IgD-negative memory B cell (primary cell): ENCODE results near the gene HOXD9. TPM values are rescaled to one million over a fixed set of nuclear protein-coding genes. Genes with fewer than 3 reads are reported as not detected.

Source experiments
- H3K27ac Mint-ChIP-seq, 3 donors: one replicate each; pipeline ENCODE4 v1.8.0; 2020 to 2022; ENCODE audit warnings: mild to moderate bottlenecking in 3 of 3, mixed read lengths in 3 of 3, moderate library complexity in 1 of 3
- H3K27me3 Mint-ChIP-seq: one replicate; pipeline ENCODE4 v1.8.0; 2021; ENCODE audit warnings: mixed read lengths
- H3K36me3 Mint-ChIP-seq: one replicate; pipeline ENCODE4 v1.8.0; 2020; ENCODE audit warnings: mild to moderate bottlenecking, mixed read lengths
- H3K4me1 Mint-ChIP-seq, 3 donors: one replicate each; pipeline ENCODE4 v1.8.0; 2020 to 2022; ENCODE audit warnings: mixed read lengths in 3 of 3, mild to moderate bottlenecking in 1 of 3
- H3K4me3 Mint-ChIP-seq, 4 donors: one replicate each; pipeline ENCODE4 v1.8.0; 2020 to 2022; ENCODE audit warnings: mild to moderate bottlenecking in 4 of 4, mixed read lengths in 4 of 4, moderate library complexity in 3 of 4
- H3K9me3 Mint-ChIP-seq, 3 donors: one replicate each; pipeline ENCODE4 v1.8.0; 2020 to 2021; ENCODE audit warnings: mixed read lengths in 3 of 3, mild to moderate bottlenecking in 1 of 3
- polyA plus RNA-seq: library from polyadenylated mRNA; unstranded; fragments of 300-500 nt; fragmentation: Illumina TruSeq; gene quantifications from one replicate; pipeline ENCODE4 v1.2.3, GENCODE V29; 2021

Gene HOXD9
- polyA plus RNA-seq, 1 donor from 2014 or later: not detected

DNA sequence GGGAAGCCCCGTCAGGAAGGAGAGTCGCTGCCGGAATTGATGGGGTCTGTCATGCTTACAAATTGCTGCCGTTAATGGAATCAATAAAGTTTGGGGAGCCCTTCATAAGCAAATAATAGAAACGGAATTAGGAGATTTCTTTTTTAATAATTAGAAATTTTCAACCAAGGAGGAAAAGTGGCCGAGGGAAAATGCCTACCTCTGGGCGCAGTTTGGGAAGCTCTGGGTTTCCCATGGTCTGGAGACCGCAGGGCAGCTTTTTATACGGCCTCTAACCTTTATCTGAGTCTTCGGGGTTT, 40.0 kb upstream of the HOXD9 start:
- H3K4me3 Mint-ChIP-seq: peak overlapping the region in 2 of 4 donors; percentile 43 to 57
- peaks cover 56% of the 10 kb centered on the region for H3K27me3 Mint-ChIP-seq
- peaks cover 2% of the 10 kb centered on the region for H3K36me3 Mint-ChIP-seq
- peak overlapping the region; percentile 86 to 96 (median 90) for H3K27ac Mint-ChIP-seq
- H3K4me1 Mint-ChIP-seq: peaks cover 0 to 6% (median 2%) of the 10 kb centered on the region in 3 donors
- H3K9me3 Mint-ChIP-seq: peaks cover 1 to 18% (median 6%) of the 10 kb centered on the region in 3 donors

DNA sequence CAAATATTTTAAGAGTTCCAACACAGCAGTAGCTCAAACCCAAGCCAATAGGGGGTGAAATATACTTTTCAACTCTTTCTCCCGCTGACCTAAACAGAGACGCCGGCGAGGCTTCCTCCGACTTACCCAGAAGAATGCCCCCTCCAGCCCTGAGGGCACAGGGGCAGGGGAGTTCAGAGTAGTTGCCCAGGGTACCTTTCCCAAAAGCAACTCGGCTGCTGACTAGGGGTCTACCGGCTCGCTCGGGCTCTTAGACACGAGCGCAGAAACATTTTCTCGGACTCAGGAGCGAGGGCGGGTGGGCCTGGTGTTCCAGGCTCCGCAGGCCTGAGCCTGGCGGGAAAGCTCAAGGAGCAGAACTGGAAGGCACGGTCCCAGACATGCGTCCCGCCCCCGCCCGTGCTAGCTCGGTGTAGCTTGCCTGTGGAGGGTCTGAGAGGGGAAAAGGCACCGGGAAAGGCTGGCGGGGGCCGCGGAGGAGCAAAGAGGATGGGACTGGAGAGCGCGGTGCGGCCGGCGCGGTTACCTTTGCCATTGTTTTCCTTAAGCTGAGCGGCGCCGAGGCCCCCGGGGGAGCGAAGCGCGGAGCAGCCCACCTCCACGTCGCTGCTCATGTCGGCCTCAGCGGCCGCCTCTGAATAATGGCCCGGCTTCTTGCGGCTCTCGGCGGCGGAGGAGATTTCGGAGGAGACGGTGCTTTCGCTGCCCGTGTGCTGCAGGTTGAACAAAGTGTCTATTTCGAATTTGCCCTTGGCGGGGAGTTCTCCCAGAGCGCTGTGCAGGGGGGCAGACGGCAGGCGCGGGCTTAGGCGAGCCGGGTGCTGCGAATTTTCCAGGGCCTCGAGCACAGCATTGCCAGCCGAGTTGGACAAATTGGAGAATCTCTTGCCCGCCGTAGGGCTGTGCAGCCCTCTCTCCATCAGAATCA, 39.4 kb upstream of the HOXD9 start:
- H3K4me3 Mint-ChIP-seq: peak overlapping the region in 2 of 4 donors; percentile 57 to 82
- H3K9me3 Mint-ChIP-seq: peaks cover 1 to 18% (median 6%) of the 10 kb centered on the region in 3 donors
- peaks cover 0 to 6% (median 2%) of the 10 kb centered on the region in 3 donors for H3K4me1 Mint-ChIP-seq
- peaks cover 2% of the 10 kb centered on the region for H3K36me3 Mint-ChIP-seq
- peaks cover 61% of the 10 kb centered on the region for H3K27me3 Mint-ChIP-seq
- H3K27ac Mint-ChIP-seq: peak overlapping the region; percentile 86 to 96 (median 90)

DNA sequence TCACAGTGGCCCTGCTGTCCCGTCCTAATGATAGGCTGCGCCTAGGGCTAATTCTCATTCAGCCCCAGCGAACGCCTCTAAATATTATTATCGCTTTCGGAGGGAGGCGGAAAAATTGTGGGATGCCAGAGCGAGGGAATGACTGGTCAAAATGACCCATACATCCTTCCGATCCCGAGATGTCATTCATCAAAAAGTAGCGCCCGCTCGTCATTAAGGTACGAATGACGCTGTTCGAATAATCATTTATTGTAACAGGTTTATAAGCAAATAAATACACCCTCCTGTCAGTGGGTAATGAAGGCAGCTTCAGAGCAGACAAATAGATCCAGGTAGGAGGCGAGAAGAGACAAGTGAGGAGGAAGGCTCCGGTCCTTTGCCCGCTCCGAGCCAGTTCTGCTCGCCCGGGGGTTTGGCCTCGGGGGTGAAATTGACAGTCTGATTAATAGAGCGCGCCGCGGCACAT, 38.7 kb upstream of the HOXD9 start, which contains the start of gene EVX2:
Gene EVX2 (minus strand): TSS at position 167 of the 466 bp plus-strand sequence. CDS start 186 bp downstream, outside the sequence.
- peak within 1 kb of the TSS; percentile 90 to 96 (median 91) for H3K27ac Mint-ChIP-seq
- H3K27me3 Mint-ChIP-seq: peaks cover 65% of the 10 kb centered on the region
- H3K9me3 Mint-ChIP-seq: peaks cover 0 to 14% (median 1%) of the 10 kb centered on the region in 3 donors
- peak within 1 kb of the TSS; percentile 34 to 82 (median 72) for H3K4me3 Mint-ChIP-seq
- peaks cover 2% of the 10 kb centered on the region for H3K36me3 Mint-ChIP-seq
- peaks cover 0 to 5% (median 0%) of the 10 kb centered on the region in 3 donors for H3K4me1 Mint-ChIP-seq

- H3K4me3 Mint-ChIP-seq: peak overlapping the region in 3 of 4 donors; percentile 34 to 70 (median 43)
- peaks cover 66% of the 10 kb centered on the region for H3K27me3 Mint-ChIP-seq
- H3K27ac Mint-ChIP-seq: peak overlapping the region; percentile 86 to 96 (median 91)
- H3K36me3 Mint-ChIP-seq: peaks cover 2% of the 10 kb centered on the region
- H3K4me1 Mint-ChIP-seq: peaks cover 0 to 4% (median 0%) of the 10 kb centered on the region in 3 donors
- peaks cover 0 to 13% (median 0%) of the 10 kb centered on the region in 3 donors for H3K9me3 Mint-ChIP-seq
Measured at GRCh38 chr2:176084611-176085119, 37.9 kb upstream of the HOXD9 start.

- peak overlapping the region in 3 of 4 donors; percentile 26 to 72 (median 43) for H3K4me3 Mint-ChIP-seq
- H3K27me3 Mint-ChIP-seq: peaks cover 72% of the 10 kb centered on the region
- H3K27ac Mint-ChIP-seq: peak overlapping the region; percentile 86 to 96 (median 91)
- H3K9me3 Mint-ChIP-seq: peaks cover 0 to 13% (median 0%) of the 10 kb centered on the region in 3 donors
- H3K4me1 Mint-ChIP-seq: peaks cover 0 to 4% (median 0%) of the 10 kb centered on the region in 3 donors
- peaks cover 2% of the 10 kb centered on the region for H3K36me3 Mint-ChIP-seq
Measured at GRCh38 chr2:176085120-176085788, 37.3 kb upstream of the HOXD9 start.

DNA sequence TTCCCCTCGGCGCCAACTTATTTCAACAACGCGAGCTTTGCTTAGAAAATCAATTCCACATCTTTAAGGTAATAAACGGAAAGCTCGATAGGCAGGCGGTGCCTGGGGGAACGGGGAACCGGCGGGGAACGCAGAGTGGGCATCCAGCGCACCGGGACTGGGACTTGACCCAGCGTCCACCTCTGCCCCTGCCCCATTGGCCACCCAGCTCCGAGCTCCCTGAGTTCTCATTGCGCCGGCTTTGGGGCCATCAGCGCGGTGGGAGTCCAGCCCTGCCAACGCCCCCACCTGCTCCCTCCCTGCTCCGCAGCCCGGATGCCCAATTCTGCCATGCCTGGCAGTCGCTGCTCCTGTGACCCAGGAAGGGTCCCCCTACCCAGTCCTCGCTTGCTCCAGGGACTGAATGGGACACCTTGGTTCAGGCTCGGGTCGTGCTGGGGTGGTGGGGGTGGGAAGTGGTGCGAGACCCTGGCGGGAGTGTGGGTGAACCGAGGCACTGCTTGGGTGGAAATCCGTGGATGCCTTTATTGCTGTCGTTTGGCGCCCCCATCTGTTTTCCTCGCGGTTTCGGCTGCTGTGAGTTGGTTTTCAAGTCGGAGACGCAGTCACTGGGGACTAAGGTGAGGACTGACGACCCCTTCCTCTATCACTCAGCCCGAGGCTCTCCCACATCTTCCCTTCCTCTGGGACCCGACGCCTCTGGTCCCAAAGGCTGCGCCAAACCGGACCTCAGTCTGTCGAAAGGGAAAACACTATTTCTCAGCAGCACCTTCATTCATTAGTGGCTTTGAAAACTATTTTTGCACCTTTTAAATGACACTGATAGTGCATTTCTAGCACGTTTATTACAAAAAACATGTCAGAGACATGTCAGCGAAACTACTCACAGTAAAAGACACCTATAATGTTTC, 36.4 kb upstream of the HOXD9 start:
- Mint-ChIP-seq H3K36me3 (peaks cover 2% of the 10 kb centered on the region), H3K4me3 (peak overlapping the region in 1 of 4 donors; percentile 82), H3K27me3 (peaks cover 74% of the 10 kb centered on the region), H3K4me1 (peaks cover 0 to 4% (median 4%) of the 10 kb centered on the region in 3 donors), H3K27ac (peak overlapping the region; percentile 53 to 96 (median 91)), H3K9me3 (peaks cover 0 to 10% (median 0%) of the 10 kb centered on the region in 3 donors)

DNA sequence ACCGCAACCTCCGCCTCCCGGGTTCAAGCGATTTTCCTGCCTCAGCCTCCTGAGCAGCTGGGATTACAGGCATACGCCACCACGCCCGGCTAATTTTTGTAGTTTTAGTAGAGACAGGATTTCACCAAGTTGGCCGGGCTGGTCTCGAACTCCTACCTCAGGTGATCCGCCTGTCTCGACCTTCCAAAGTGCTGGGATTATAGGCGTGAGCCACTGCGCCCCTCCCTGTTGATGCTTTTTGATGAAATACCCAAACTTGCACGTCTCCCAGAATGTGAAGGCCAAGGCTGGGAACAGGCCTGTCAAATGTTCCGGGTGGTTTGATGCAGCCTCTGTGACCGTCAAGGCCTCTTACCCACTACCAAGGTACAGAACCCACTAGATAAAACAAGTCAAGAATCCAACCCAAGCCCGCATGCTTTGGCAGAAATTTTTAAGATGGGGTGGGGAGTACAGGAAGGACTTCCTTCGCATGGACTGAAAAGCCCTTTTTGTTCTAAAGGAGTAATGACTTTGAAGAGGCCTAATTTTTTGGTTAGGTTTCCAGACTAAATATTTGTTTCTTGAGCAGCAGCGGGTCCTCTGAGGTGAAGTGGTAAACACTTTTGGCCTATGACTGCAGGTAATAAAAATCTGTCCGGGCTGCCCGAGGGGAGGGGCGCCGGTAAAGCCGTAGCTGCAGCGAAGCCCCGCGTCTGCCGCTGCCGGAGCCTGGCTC, 35.0 kb upstream of the HOXD9 start:
- Mint-ChIP-seq H3K36me3 (peaks cover 2% of the 10 kb centered on the region), H3K27me3 (peaks cover 75% of the 10 kb centered on the region), H3K9me3 (peaks cover 0 to 11% (median 0%) of the 10 kb centered on the region in 3 donors), H3K27ac (peak overlapping the region; percentile 10 to 91 (median 83)), H3K4me1 (peaks cover 5 to 10% (median 6%) of the 10 kb centered on the region in 3 donors), H3K4me3 (peak overlapping the region in 1 of 4 donors; percentile 82)

GRCh38 chr2:176088048-176088936, 34.2 kb upstream of the HOXD9 start:
- H3K36me3 Mint-ChIP-seq: peaks cover 2% of the 10 kb centered on the region
- peaks cover 73% of the 10 kb centered on the region for H3K27me3 Mint-ChIP-seq
- H3K9me3 Mint-ChIP-seq: peaks cover 0 to 11% (median 0%) of the 10 kb centered on the region in 3 donors
- H3K27ac Mint-ChIP-seq: peak overlapping the region; percentile 31 to 85 (median 83)
- H3K4me1 Mint-ChIP-seq: peaks cover 5 to 10% (median 6%) of the 10 kb centered on the region in 3 donors
- peak overlapping the region; percentile 18 to 88 (median 40) for H3K4me3 Mint-ChIP-seq

DNA sequence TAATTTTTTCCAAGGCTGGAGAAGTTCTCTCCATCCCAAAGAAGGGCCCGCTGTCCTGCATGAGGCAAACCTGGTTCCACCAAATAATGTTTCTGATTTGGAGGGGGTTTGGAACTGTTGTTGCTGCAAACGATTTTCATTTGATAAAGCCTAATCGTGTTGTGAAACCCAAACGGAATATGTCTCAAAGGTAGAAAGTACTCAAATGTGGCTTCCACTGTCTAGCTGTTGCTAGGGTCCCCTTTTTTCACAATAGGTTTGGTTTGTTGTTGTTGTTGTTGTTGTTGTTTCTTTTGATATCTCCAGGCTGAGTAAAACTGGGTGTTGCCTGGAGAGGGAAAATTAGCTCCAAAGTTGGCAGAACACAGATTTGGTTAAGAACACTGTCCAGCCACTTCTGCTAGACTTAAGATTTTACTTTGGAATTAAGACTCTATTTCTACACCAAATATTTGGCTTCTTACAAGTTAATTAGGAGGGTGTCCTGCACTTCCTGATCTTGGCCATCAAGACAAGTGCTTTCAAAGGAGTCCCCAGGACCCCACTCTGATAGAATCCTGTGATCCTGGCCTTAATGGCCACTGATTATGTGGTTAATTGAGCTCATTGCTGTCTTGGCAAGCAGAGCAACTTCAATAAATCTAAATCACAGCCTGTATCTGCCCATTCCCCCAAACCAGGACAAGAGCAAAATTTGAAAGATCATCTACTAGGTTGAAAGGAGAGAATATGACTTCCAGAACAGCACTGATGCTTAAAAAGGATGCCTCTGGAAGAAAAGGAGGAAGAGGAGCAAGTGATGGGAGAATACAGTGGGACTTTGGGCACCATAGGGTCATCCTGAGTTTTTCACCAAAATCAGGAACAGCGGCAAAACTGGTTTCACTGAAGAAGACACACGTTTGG, 33.3 kb upstream of the HOXD9 start:
- peaks cover 5 to 10% (median 6%) of the 10 kb centered on the region in 3 donors for H3K4me1 Mint-ChIP-seq
- H3K9me3 Mint-ChIP-seq: peaks cover 0 to 19% (median 0%) of the 10 kb centered on the region in 3 donors
- peaks cover 71% of the 10 kb centered on the region for H3K27me3 Mint-ChIP-seq
- peaks cover 2% of the 10 kb centered on the region for H3K36me3 Mint-ChIP-seq
- H3K27ac Mint-ChIP-seq: peak overlapping the region; percentile 4 to 84 (median 83)
- peak overlapping the region in 1 of 4 donors; percentile 36 for H3K4me3 Mint-ChIP-seq

GRCh38 chr2:176089843-176090395, 32.6 kb upstream of the HOXD9 start:
- peaks cover 71% of the 10 kb centered on the region for H3K27me3 Mint-ChIP-seq
- H3K4me3 Mint-ChIP-seq: peak overlapping the region in 1 of 4 donors; percentile 45

DNA sequence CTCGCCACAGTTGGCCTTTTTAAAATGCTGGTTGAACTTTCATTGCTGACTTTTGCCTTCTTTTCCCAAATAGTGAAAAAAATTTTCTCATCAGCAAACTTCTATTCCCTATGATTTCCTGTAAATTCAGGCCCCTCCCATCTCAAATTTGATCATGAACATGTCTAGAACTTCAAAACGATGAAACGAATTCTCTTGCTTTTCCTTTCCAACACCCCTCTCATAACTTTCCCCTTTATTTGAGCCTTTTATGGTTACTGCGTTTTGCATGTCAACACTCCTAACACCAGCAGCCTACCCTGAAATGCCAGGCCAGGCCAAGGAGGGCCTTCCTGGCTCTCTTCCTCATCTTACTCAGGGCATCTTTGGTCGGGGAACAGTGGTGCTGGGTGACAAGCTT, 31.7 kb upstream of the HOXD9 start:
- H3K4me3 Mint-ChIP-seq: peak overlapping the region in 1 of 4 donors; percentile 51
- peaks cover 2% of the 10 kb centered on the region for H3K36me3 Mint-ChIP-seq
- H3K27ac Mint-ChIP-seq: peak overlapping the region; percentile 48 to 86 (median 83)
- peaks cover 79% of the 10 kb centered on the region for H3K27me3 Mint-ChIP-seq
- peaks cover 5 to 15% (median 6%) of the 10 kb centered on the region in 3 donors for H3K4me1 Mint-ChIP-seq
- peaks cover 0 to 21% (median 1%) of the 10 kb centered on the region in 3 donors for H3K9me3 Mint-ChIP-seq

More at GRCh38 chr2:176089843-176090395, 32.6 kb upstream of the HOXD9 start:
- peaks cover 2% of the 10 kb centered on the region for H3K36me3 Mint-ChIP-seq
- peaks cover 5 to 10% (median 6%) of the 10 kb centered on the region in 3 donors for H3K4me1 Mint-ChIP-seq
- peak overlapping the region in 1 of 3 donors; percentile 83 for H3K27ac Mint-ChIP-seq
- peaks cover 0 to 21% (median 0%) of the 10 kb centered on the region in 3 donors for H3K9me3 Mint-ChIP-seq
